Activated effector memory CD4-positive, alpha-beta T cell treated with anti-CD3 and anti-CD28 coated beads, Interleukin-2, amount 50 U/mL, for 16 hours (primary cell): Measurements from ENCODE around the gene NR6A1.

ENCODE experiments used
- DNase-seq: peaks from one replicate; pipeline ENCODE4 v3.0.0-alpha.2; 2020

NR6A1 gene

GRCh38 chr9:124500028-124500795, 270.9 kb downstream of the NR6A1 start:
- no peak for DNase-seq

GRCh38 chr9:124499216-124499615, 271.9 kb downstream of the NR6A1 start:
- DNase-seq: no peak

GRCh38 chr9:124498499-124499146, 272.5 kb downstream of the NR6A1 start:
- DNase-seq: no peak

GRCh38 chr9:124498040-124498439, 273.1 kb downstream of the NR6A1 start:
- DNase-seq: no peak

- no peak for DNase-seq
These were observed 273.7 kb downstream of the NR6A1 start for GRCh38 chr9:124497441-124497840.

- no peak for DNase-seq
These were observed 274.6 kb downstream of the NR6A1 start for GRCh38 chr9:124496463-124496862.

GRCh38 chr9:124496075-124496449, 275.0 kb downstream of the NR6A1 start:
- no peak for DNase-seq

GRCh38 chr9:124495126-124496074, 275.7 kb downstream of the NR6A1 start:
- no peak for DNase-seq

- no peak for DNase-seq
These were observed 277.2 kb downstream of the NR6A1 start for GRCh38 chr9:124493794-124494479.

GRCh38 chr9:124493218-124493617, 277.9 kb downstream of the NR6A1 start:
- DNase-seq: no peak

GRCh38 chr9:124492818-124493217, 278.3 kb downstream of the NR6A1 start:
- DNase-seq: no peak

- no peak for DNase-seq
These were observed 279.8 kb downstream of the NR6A1 start for GRCh38 chr9:124491049-124491975.

GRCh38 chr9:124490004-124490403, 281.1 kb downstream of the NR6A1 start:
- DNase-seq: no peak

- DNase-seq: no peak
These were observed 281.9 kb downstream of the NR6A1 start for GRCh38 chr9:124489222-124489621.

GRCh38 chr9:124488641-124489210, 282.4 kb downstream of the NR6A1 start:
- DNase-seq: no peak

- DNase-seq: no peak
These were observed 283.6 kb downstream of the NR6A1 start for GRCh38 chr9:124487260-124488182.

GRCh38 chr9:124486778-124487259, 284.3 kb downstream of the NR6A1 start:
- no peak for DNase-seq

GRCh38 chr9:124485936-124486335, 285.2 kb downstream of the NR6A1 start:
- no peak for DNase-seq

GRCh38 chr9:124485201-124485600, 285.9 kb downstream of the NR6A1 start:
- DNase-seq: no peak

- no peak for DNase-seq
These were observed 287.6 kb downstream of the NR6A1 start for GRCh38 chr9:124483481-124483880.
